ENCODE data around the gene VIL1.

VIL1 gene

DNA sequence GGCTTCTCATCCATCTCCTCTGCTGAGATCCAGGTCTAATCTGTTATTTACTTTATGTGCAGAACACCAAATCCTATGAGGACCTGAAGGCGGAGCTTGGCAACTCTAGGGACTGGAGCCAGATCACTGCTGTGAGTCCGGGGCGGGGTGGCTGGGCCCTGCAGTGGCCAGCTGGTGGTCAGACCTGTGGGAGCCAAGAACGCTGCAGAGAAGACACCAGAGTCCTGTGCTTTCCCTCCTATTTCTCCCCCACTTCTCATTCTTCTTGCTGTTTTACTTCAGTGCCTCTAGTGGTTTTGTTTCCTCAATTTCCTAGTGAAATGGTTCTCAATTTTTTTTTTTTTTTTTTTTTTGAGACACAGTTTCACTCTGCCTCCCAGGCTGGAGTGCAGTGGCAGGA lies 19.7 kb downstream of the VIL1 start:
- DNase-seq = no peak

GRCh38 chr2:218444692-218445357 lies 25.9 kb downstream of the VIL1 start:
- DNase-seq = no peak

DNA sequence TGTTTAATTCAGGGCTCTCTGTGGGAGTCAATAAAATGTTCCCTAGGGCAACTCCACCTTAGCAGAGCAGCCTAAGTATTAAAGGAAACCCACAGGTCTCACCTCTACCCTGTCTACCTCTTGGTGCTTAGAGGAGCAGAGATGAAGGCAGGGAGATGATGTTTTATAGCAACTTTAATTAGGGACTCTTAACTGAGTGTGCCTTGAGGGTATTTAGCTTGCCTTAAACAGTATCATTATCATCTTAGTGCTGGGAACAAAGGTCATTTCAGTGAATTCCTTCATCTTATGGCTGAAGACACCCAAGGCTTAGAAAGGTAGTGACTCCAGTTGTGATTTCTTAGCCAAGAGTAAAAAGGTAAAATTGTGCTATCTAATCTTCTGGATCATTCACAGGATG lies 26.7 kb downstream of the VIL1 start:
- DNase-seq = no peak

DNA sequence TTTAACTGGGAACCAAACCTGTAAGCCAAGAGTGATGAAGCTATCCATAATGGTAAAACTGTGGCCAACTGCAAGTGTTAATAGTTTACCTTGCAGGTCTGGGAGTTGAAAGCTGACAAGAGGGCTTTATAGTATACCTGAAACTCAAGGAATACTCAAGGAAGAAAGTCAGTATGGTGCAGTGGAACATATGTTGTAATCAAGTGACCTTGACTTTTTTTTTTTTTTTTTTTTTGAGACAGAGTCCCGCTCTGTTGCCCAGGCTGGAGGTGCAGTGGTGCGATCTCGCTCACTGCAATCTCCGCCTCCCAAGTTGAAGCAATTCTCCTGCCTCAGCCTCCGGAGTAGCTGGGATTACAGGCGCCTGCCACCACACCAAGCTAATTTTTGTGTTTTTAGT lies 27.6 kb downstream of the VIL1 start:
- no peak for DNase-seq

DNA sequence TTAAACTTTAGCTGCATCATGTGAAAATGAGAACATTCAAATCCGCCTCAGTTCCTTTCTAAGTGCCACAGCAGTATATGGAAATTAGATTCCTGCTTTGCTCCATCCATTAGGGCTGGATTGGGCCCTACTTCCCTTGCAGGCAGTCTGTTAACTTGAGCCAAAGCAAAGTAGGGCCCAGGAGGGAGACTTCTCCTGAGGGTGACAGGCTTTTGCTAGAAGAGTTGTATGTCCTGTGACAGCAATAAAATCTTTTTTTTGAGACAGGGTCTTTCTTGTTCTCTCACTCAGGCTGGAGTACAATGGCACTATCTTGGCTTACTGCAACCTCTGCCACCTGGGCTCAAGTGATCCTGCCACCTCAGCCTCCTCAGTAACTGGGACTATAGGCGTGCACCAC lies 28.1 kb downstream of the VIL1 start:
- no peak for DNase-seq

GRCh38 chr2:218448934-218449333 lies 30.0 kb downstream of the VIL1 start:
- no peak for DNase-seq

GRCh38 chr2:218452079-218452478 lies 33.2 kb downstream of the VIL1 start:
- DNase-seq = no peak

GRCh38 chr2:218456849-218457248 lies 37.9 kb downstream of the VIL1 start:
- DNase-seq = no peak

DNA sequence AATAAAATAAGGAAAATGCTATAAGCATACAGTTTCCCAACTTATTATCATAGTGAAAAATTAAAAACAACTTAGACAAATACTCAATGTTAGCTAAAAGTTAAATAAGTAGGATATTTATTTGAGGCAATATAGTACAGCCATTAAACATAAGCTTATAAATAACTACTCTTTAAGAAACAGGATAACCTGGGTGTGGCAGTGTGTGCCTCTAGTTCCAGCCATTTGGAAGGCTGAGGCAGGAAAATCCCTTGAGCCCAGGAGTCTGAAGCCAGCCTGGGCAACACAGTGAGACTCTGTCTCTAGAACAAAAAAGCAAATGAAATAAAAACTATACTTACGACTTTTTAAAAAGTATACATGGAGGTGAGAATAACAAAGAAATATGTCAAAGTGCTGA lies 39.7 kb downstream of the VIL1 start:
- DNase-seq = no peak

GRCh38 chr2:218465987-218466633 lies 47.2 kb downstream of the VIL1 start:
- no peak for DNase-seq

GRCh38 chr2:218470448-218470847 lies 51.5 kb downstream of the VIL1 start:
- DNase-seq = no peak

DNA sequence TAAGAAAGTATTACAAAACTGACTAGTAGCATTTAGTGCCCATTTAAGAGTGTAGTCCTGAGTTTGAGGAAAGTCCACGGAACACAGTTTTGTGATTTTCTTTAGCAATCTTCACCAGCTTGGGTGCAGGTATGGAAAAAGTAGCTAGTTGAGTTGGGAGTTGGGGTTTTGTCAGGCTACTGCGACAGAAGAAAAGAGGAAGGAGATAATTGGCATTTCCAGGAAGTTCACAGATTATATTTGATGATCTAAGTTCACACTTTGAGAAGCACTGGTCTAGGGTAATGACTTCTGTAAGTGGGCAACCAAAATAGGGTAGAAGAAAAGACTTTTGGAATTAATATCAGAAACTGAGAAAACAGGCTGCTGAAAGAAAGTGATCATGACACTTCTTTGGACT lies 52.1 kb downstream of the VIL1 start:
- DNase-seq = no peak

DNA sequence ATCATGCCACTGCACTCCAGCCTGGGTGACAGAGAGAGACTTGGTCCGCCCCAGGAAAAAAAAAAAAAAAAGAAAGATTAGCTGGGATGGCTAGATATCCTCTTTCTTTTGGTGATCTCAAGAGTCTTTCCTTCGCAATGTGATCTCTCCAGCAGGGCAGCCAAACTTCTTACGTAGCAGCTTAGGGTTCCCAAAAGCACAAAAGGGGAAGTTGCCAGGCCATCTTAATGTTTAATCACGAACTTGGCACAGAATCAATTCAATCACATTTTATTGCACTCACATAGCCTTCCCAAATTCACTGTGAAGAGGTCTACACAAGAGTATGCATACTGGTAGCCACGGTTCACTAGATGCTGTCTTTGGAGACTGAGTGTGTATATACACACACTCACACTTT lies 53.1 kb downstream of the VIL1 start:
- no peak for DNase-seq

DNA sequence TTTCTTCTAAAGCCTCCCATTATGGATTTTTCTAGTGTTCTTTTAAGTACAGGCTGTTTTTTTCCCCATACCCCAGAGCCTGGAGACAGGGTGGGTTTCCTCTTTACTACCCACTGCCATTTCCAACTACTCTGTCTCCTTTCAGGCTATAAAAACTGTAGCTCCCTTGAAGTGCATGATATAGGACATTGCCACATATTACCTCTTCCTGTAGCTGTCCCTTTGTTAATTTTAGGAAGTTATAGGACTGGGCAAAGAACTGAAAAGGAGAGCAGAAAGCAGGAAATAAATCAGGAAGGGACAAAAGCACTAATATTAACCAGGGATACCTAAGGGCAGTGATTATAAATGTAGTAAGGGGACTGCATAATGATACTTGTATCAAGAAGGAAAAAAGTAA lies 54.1 kb downstream of the VIL1 start:
- no peak for DNase-seq

- no peak for DNase-seq
These were observed 55.6 kb downstream of the VIL1 start for GRCh38 chr2:218474527-218474926.

- no peak for DNase-seq
These were observed 57.8 kb downstream of the VIL1 start for GRCh38 chr2:218476676-218477075.

GRCh38 chr2:218477247-218477646 lies 58.3 kb downstream of the VIL1 start:
- DNase-seq = no peak

DNA sequence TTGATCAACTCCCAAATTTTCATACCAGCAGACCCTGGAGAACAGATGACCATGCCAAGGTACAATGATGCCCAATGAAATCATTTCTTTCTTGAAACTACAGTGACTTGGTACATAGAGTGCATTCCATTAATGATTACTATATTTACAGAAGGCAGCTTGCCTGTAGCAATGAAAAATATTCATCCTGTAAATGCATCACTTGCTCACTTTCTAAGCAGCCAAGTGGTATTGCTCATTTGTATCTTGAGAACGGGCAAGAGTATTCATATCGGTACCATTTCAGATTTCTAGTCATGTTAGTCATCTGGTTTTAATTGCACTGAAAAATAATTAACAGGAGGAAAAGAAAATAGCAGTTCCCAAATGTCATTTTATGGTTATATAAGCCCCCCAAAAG lies 59.6 kb downstream of the VIL1 start:
- no peak for DNase-seq

- DNase-seq = no peak
These were observed 60.7 kb downstream of the VIL1 start for GRCh38 chr2:218479595-218479994.

DNA sequence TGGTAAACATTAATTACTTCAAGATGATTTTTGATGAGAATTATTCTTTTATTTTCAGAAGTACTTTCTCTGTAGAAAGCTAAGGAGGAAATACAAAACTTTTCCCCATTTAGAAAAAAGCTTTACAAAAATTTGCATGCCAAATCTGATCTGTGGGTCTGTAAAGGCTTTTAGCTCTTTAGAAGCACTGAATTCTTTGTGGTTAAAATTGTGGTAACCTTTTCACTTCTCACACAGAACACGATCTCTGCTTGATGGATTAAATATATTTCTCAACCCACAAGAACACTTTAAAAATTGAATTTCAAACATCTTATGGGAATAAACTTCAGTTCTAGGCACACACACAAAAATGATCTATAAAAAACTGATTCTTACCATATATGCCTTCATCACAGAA lies 63.7 kb downstream of the VIL1 start:
- no peak for DNase-seq

- no peak for DNase-seq
These were observed 67.2 kb downstream of the VIL1 start for GRCh38 chr2:218485986-218486667.

DNA sequence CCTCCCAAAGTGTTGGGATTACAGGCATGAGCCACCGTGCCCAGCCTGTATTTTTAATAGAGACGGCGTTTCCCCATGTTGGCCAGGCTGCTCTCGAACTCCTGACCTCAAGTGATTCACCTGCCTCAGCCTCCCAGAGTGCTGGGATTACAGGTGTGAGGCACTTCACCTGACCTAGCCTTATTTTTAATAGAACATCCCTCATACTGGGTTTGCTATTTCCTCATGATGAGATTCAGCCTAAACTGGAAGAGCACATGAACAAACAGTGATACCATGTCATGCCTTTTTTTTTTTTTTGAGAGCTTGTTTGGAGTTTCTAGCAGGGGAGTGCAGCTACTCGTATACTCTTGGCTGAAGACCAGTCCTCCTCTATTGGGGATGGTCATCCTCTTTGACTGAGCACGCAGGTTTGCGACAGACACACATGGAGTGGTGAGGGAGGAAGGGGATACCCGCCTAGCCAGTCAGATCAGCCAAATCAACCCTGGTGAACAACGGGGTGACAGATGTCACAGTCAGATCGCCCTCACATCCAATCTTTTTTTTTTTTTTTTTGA lies 81.7 kb downstream of the VIL1 start:
- no peak for DNase-seq

- DNase-seq = no peak
These were observed 82.7 kb downstream of the VIL1 start for GRCh38 chr2:218501665-218502064.
